ENCODE results near the gene SLAMF6.

- no peak for TF ChIP-seq CTCF (IDR thresholded peaks at IDR 0.05)
- no peak for TF ChIP-seq POLR2A (IDR thresholded peaks at IDR 0.05)
Measured at GRCh38 chr1:160439718-160440117, 83.3 kb downstream of the SLAMF6 start.
